Peyer's patch (tissue), 4 donors: Measurements from ENCODE around the gene ESPN. TPM values are rescaled to one million over a fixed set of nuclear protein-coding genes. Genes with fewer than 3 reads are reported as not detected.
"Not testable (repeated sequence)": the region's sequence is repeated elsewhere in the genome, so short reads cannot be mapped to it uniquely, and the experiment has no call there.

ENCODE experiments used
- DNase-seq, 3 donors: peaks; one replicate each; pipeline ENCODE4 v3.0.0-alpha.2; 2017 to 2019
- H3K27ac ChIP-seq, 4 donors: fragments of 200-600 bp; sonication (generic); one replicate each; pipeline ENCODE4 v1.5.1; 2016 to 2019
- H3K27me3 ChIP-seq, 2 donors: fragments of 200-600 bp; sonication (generic); one replicate each; pipeline ENCODE4 v1.5.1; 2019
- H3K36me3 ChIP-seq, 3 donors: fragments of 200-600 bp; sonication (generic); one replicate each; pipeline ENCODE4 v1.5.1; 2016 to 2019
- H3K4me1 ChIP-seq, 4 donors: fragments of 200-600 bp; sonication (generic); one replicate each; pipeline ENCODE4 v1.5.1; 2016 to 2019
- H3K4me3 ChIP-seq, 4 donors: fragments of 200-600 bp; sonication (generic); 1 replicate in 3 of 4; 2 replicates in 1 of 4; pipeline ENCODE4 v1.5.1; 2016 to 2019; ENCODE audit warnings: mild to moderate bottlenecking in 1 of 4
- H3K9me3 ChIP-seq, 4 donors: fragments of 200-600 bp; sonication (generic); one replicate each; pipeline ENCODE4 v1.5.1; 2016 to 2019; ENCODE audit warnings: mild to moderate bottlenecking in 1 of 4
- CTCF ChIP-seq, 6 experiments: fragments of 450-650 bp in 4 of 6; fragments of 200-600 bp in 2 of 6; sonication (generic) in 1 of 6; IDR thresholded peaks; one replicate each; pipeline ENCODE4 v1.5.1; 2017 to 2019; ENCODE audit warnings: antibody characterized with exemption in 6 of 6, mild to moderate bottlenecking in 3 of 6, moderate library complexity in 1 of 6
- POLR2A ChIP-seq, 2 donors: fragments of 450-650 bp; IDR thresholded peaks; one replicate each; pipeline ENCODE4 v1.5.1; 2017; ENCODE audit warnings: antibody characterized with exemption in 2 of 2, mild to moderate bottlenecking in 2 of 2, moderate library complexity in 2 of 2
- total RNA-seq, 4 donors: library from RNA; depleted of rRNA; stranded (reverse); fragments of >200 nt; gene quantifications; one replicate each; pipeline ENCODE4 v1.1.0, GENCODE V29; 2016

ESPN gene
- total RNA-seq, 4 donors from 2014 or later, result 17.3 to 390 (median 306) TPM

GRCh38 chr1:6440198-6441126 is 15.9 kb downstream of the ESPN start:
- Histone ChIP-seq H3K4me3 (peak overlapping the region in 3 of 4 donors; percentile 33 to 48 (median 43)), H3K9me3 (no peaks in the 10 kb centered on the region), H3K27me3 (peaks cover 0 to 3% of the 10 kb centered on the region in 2 donors), H3K4me1 (peaks cover 0 to 15% (median 0%) of the 10 kb centered on the region in 4 donors), H3K36me3 (no peaks in the 10 kb centered on the region), H3K27ac (no peak overlapping the region)
- peak in 4 of 6 experiments; percentile 33 to 56 (median 43) for TF ChIP-seq CTCF (IDR thresholded peaks at IDR 0.05)
- no peak for TF ChIP-seq POLR2A (IDR thresholded peaks at IDR 0.05)
- peak; percentile 49 to 89 (median 87) for DNase-seq

GRCh38 chr1:6441586-6441985 is 17.0 kb downstream of the ESPN start:
- Histone ChIP-seq H3K36me3 (no peaks in the 10 kb centered on the region), H3K9me3 (no peaks in the 10 kb centered on the region), H3K27ac (no peak overlapping the region), H3K4me1 (peaks cover 0 to 19% (median 0%) of the 10 kb centered on the region in 4 donors), H3K4me3 (no peak overlapping the region), H3K27me3 (peaks cover 0 to 3% of the 10 kb centered on the region in 2 donors)
- TF ChIP-seq CTCF (IDR thresholded peaks at IDR 0.05), result no peak
- no peak for TF ChIP-seq POLR2A (IDR thresholded peaks at IDR 0.05)
- DNase-seq, result no peak

- no peak overlapping the region for H3K4me3 ChIP-seq
- peaks cover 0 to 21% of the 10 kb centered on the region in 2 donors for H3K27me3 ChIP-seq
- H3K27ac ChIP-seq, result no peak overlapping the region
- H3K9me3 ChIP-seq, result no peaks in the 10 kb centered on the region
- TF ChIP-seq POLR2A (IDR thresholded peaks at IDR 0.05) (no peak), CTCF (IDR thresholded peaks at IDR 0.05) (no peak)
- peaks cover 0 to 39% (median 13%) of the 10 kb centered on the region in 4 donors for H3K4me1 ChIP-seq
- DNase-seq, result no peak
- no peaks in the 10 kb centered on the region for H3K36me3 ChIP-seq
Measured at GRCh38 chr1:6443339-6444115, 19.0 kb downstream of the ESPN start.

- H3K4me1 ChIP-seq, result peaks cover 0 to 47% (median 16%) of the 10 kb centered on the region in 4 donors
- H3K36me3 ChIP-seq, result no peaks in the 10 kb centered on the region
- no peak overlapping the region for H3K4me3 ChIP-seq
- H3K27me3 ChIP-seq, result peaks cover 0 to 25% of the 10 kb centered on the region in 2 donors
- H3K9me3 ChIP-seq, result no peaks in the 10 kb centered on the region
- no peak for DNase-seq
- TF ChIP-seq POLR2A (IDR thresholded peaks at IDR 0.05), result no peak
- H3K27ac ChIP-seq, result no peak overlapping the region
Measured at GRCh38 chr1:6444377-6444776, 19.8 kb downstream of the ESPN start.

- no peaks in the 10 kb centered on the region for H3K36me3 ChIP-seq
- H3K4me3 ChIP-seq, result no peak overlapping the region
- peaks cover 0 to 50% (median 16%) of the 10 kb centered on the region in 4 donors for H3K4me1 ChIP-seq
- TF ChIP-seq CTCF (IDR thresholded peaks at IDR 0.05) (peak in 5 of 6 experiments; percentile 15 to 80 (median 70)), POLR2A (IDR thresholded peaks at IDR 0.05) (no peak)
- DNase-seq, result peak in 2 of 3 donors; percentile 78 to 81
- no peaks in the 10 kb centered on the region for H3K9me3 ChIP-seq
- no peak overlapping the region for H3K27ac ChIP-seq
- peaks cover 0 to 21% of the 10 kb centered on the region in 2 donors for H3K27me3 ChIP-seq
Measured at GRCh38 chr1:6445062-6445763, 20.6 kb downstream of the ESPN start.

- not testable (repeated sequence) for H3K36me3 ChIP-seq, H3K9me3 ChIP-seq, H3K4me3 ChIP-seq, H3K27ac ChIP-seq, DNase-seq
- H3K27me3 ChIP-seq, result peaks cover 0 to 21% of the 10 kb centered on the region in 2 donors
- H3K4me1 ChIP-seq, result peaks cover 0 to 49% (median 16%) of the 10 kb centered on the region in 4 donors
Measured at GRCh38 chr1:6445929-6446328, 21.4 kb downstream of the ESPN start.
